SHP77 treated with DMSO at 0.1 percent for 48 hours (cell line): ENCODE measurements around the gene SLC35D1.
A peak's percentile ranks its signal among the peaks of the same experiment; 100 is the strongest.
"Not testable (repeated sequence)": the region's sequence is repeated elsewhere in the genome, so short reads cannot be mapped to it uniquely, and the experiment has no call there.

ENCODE experiments used
- DNase-seq: peaks from one replicate; lab custom pipeline; 2025; lab: John Stamatoyannopoulos, UW

Gene SLC35D1

GRCh38 chr1:67053785-67054772, at the start of gene SLC35D1:
TSS of gene SLC35D1 (minus strand) at chr1:67054148. CDS start at chr1:67054013, 135 bp downstream.
- peak; percentile 39 for DNase-seq

GRCh38 chr1:67103548-67103947, 49.6 kb upstream of the SLC35D1 start:
- no peak for DNase-seq

GRCh38 chr1:67100833-67101232, 46.9 kb upstream of the SLC35D1 start:
- DNase-seq: no peak

- no peak for DNase-seq
These were observed 43.4 kb upstream of the SLC35D1 start for GRCh38 chr1:67097305-67097704.

- DNase-seq: no peak
These were observed 40.2 kb upstream of the SLC35D1 start for GRCh38 chr1:67094191-67094590.

GRCh38 chr1:67089685-67090208, 35.8 kb upstream of the SLC35D1 start:
- no peak for DNase-seq

- no peak for DNase-seq
These were observed 34.5 kb upstream of the SLC35D1 start for GRCh38 chr1:67088440-67088839.

GRCh38 chr1:67085326-67085725, 31.4 kb upstream of the SLC35D1 start:
- no peak for DNase-seq

GRCh38 chr1:67084765-67085318, 30.9 kb upstream of the SLC35D1 start:
- DNase-seq: no peak

- no peak for DNase-seq
These were observed 24.3 kb upstream of the SLC35D1 start for GRCh38 chr1:67078291-67078690.

GRCh38 chr1:67077593-67077992, 23.6 kb upstream of the SLC35D1 start:
- no peak for DNase-seq

GRCh38 chr1:67072749-67073148, 18.8 kb upstream of the SLC35D1 start:
- DNase-seq: no peak

GRCh38 chr1:67067655-67068054, 13.7 kb upstream of the SLC35D1 start:
- DNase-seq: not testable (repeated sequence)

GRCh38 chr1:67062412-67062811, 8.5 kb upstream of the SLC35D1 start:
- DNase-seq: no peak

- no peak for DNase-seq
These were observed 7.3 kb upstream of the SLC35D1 start for GRCh38 chr1:67061266-67061665.

- no peak for DNase-seq
These were observed 6.9 kb upstream of the SLC35D1 start for GRCh38 chr1:67060811-67061218.

- no peak for DNase-seq
These were observed 5.4 kb upstream of the SLC35D1 start for GRCh38 chr1:67059346-67059745.

GRCh38 chr1:67058761-67059160, 4.8 kb upstream of the SLC35D1 start:
- no peak for DNase-seq

GRCh38 chr1:67058242-67058641, 4.3 kb upstream of the SLC35D1 start:
- no peak for DNase-seq

GRCh38 chr1:67053535-67053784, 488 bp downstream of the SLC35D1 start:
- DNase-seq: no peak

GRCh38 chr1:67052741-67053534, 1.0 kb downstream of the SLC35D1 start:
- no peak for DNase-seq

GRCh38 chr1:67051196-67051595, 2.8 kb downstream of the SLC35D1 start:
- DNase-seq: no peak
